ENCODE measurements around the gene FPR3.

Gene FPR3

DNA sequence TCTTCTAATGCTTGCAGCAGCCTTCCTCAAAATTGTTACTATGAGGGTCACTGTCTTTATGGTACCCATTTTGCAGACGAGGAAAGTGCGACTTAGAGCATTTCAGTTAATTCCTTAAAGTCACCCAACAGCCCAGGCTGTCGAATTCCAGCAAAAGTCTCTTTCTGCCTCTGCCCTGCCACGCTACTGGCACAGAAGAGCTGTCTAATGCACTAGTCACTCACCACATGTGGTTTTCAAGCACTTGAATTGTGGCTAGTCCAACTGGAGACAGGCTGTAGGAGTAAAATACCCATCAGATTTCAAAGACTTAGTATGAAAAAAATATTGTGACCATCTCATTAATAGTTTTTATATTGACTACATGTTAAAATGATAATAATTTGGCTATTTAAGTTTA lies 45.0 kb upstream of the FPR3 start:
- CTCF ChIA-PET: interaction anchor here (1.1 to 1.2 kb wide), 2 partner anchors 28 to 74 kb away, joined by 4 to 5 read pairs; no protein-coding TSS in a partner anchor
- Histone ChIP-seq H3K36me3 (ENCODE audit: control insufficient read depth in 2 of 2, insufficient read depth in 1 of 2, low read length in 2 of 2) (no peaks in the 10 kb centered on the region), H3K4me1 (ENCODE audit: control insufficient read depth, insufficient read depth, low read length) (no peaks in the 10 kb centered on the region), H3K4me3 (ENCODE audit: low read depth, low read length) (no peak overlapping the region), H3K9me3 (ENCODE audit: control insufficient read depth, insufficient read depth, low read depth, low read length) (no peaks in the 10 kb centered on the region; the same call in 1 of the 2 replicates), H3K27ac (ENCODE audit: extremely low read depth, low read depth, low read length) (no peak overlapping the region)
- TF ChIP-seq, protein P1, sequence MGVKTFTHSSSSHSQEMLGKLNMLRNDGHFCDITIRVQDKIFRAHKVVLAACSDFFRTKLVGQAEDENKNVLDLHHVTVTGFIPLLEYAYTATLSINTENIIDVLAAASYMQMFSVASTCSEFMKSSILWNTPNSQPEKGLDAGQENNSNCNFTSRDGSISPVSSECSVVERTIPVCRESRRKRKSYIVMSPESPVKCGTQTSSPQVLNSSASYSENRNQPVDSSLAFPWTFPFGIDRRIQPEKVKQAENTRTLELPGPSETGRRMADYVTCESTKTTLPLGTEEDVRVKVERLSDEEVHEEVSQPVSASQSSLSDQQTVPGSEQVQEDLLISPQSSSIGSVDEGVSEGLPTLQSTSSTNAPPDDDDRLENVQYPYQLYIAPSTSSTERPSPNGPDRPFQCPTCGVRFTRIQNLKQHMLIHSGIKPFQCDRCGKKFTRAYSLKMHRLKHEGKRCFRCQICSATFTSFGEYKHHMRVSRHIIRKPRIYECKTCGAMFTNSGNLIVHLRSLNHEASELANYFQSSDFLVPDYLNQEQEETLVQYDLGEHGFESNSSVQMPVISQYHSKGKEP (tag by site-specific recombination; IDR thresholded peaks at IDR 0.05): no peak
- TF ChIP-seq ZNF302 (tag by site-specific recombination; IDR thresholded peaks at IDR 0.05; ENCODE audit: low read depth): no peak
- no peak for TF ChIP-seq SCRT1 (tag by site-specific recombination; IDR thresholded peaks at IDR 0.05; ENCODE audit: borderline replicate concordance)
- TF ChIP-seq PRDM1 (tag by site-specific recombination; IDR thresholded peaks at IDR 0.05): no peak
- TF ChIP-seq HOXD13 (CRISPR knock-in tag; IDR thresholded peaks at IDR 0.05; ENCODE audit: borderline replicate concordance): no peak
- TF ChIP-seq ZBTB48 (tag by site-specific recombination; IDR thresholded peaks at IDR 0.05): no peak
- TF ChIP-seq KLF8 (tag by site-specific recombination; IDR thresholded peaks at IDR 0.05): no peak
- TF ChIP-seq ZBTB21 (tag by site-specific recombination; IDR thresholded peaks at IDR 0.05): no peak
- TF ChIP-seq, protein P2, sequence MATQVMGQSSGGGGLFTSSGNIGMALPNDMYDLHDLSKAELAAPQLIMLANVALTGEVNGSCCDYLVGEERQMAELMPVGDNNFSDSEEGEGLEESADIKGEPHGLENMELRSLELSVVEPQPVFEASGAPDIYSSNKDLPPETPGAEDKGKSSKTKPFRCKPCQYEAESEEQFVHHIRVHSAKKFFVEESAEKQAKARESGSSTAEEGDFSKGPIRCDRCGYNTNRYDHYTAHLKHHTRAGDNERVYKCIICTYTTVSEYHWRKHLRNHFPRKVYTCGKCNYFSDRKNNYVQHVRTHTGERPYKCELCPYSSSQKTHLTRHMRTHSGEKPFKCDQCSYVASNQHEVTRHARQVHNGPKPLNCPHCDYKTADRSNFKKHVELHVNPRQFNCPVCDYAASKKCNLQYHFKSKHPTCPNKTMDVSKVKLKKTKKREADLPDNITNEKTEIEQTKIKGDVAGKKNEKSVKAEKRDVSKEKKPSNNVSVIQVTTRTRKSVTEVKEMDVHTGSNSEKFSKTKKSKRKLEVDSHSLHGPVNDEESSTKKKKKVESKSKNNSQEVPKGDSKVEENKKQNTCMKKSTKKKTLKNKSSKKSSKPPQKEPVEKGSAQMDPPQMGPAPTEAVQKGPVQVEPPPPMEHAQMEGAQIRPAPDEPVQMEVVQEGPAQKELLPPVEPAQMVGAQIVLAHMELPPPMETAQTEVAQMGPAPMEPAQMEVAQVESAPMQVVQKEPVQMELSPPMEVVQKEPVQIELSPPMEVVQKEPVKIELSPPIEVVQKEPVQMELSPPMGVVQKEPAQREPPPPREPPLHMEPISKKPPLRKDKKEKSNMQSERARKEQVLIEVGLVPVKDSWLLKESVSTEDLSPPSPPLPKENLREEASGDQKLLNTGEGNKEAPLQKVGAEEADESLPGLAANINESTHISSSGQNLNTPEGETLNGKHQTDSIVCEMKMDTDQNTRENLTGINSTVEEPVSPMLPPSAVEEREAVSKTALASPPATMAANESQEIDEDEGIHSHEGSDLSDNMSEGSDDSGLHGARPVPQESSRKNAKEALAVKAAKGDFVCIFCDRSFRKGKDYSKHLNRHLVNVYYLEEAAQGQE (tag by site-specific recombination; IDR thresholded peaks at IDR 0.05): no peak
- TF ChIP-seq, protein P3, sequence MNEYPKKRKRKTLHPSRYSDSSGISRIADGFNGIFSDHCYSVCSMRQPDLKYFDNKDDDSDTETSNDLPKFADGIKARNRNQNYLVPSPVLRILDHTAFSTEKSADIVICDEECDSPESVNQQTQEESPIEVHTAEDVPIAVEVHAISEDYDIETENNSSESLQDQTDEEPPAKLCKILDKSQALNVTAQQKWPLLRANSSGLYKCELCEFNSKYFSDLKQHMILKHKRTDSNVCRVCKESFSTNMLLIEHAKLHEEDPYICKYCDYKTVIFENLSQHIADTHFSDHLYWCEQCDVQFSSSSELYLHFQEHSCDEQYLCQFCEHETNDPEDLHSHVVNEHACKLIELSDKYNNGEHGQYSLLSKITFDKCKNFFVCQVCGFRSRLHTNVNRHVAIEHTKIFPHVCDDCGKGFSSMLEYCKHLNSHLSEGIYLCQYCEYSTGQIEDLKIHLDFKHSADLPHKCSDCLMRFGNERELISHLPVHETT (tag by site-specific recombination; IDR thresholded peaks at IDR 0.05): no peak
- no peak for TF ChIP-seq ZNF426 (tag by site-specific recombination; IDR thresholded peaks at IDR 0.05)
- no peak for TF ChIP-seq ZNF324 (tag by site-specific recombination; IDR thresholded peaks at IDR 0.05)
- TF ChIP-seq, protein P4, sequence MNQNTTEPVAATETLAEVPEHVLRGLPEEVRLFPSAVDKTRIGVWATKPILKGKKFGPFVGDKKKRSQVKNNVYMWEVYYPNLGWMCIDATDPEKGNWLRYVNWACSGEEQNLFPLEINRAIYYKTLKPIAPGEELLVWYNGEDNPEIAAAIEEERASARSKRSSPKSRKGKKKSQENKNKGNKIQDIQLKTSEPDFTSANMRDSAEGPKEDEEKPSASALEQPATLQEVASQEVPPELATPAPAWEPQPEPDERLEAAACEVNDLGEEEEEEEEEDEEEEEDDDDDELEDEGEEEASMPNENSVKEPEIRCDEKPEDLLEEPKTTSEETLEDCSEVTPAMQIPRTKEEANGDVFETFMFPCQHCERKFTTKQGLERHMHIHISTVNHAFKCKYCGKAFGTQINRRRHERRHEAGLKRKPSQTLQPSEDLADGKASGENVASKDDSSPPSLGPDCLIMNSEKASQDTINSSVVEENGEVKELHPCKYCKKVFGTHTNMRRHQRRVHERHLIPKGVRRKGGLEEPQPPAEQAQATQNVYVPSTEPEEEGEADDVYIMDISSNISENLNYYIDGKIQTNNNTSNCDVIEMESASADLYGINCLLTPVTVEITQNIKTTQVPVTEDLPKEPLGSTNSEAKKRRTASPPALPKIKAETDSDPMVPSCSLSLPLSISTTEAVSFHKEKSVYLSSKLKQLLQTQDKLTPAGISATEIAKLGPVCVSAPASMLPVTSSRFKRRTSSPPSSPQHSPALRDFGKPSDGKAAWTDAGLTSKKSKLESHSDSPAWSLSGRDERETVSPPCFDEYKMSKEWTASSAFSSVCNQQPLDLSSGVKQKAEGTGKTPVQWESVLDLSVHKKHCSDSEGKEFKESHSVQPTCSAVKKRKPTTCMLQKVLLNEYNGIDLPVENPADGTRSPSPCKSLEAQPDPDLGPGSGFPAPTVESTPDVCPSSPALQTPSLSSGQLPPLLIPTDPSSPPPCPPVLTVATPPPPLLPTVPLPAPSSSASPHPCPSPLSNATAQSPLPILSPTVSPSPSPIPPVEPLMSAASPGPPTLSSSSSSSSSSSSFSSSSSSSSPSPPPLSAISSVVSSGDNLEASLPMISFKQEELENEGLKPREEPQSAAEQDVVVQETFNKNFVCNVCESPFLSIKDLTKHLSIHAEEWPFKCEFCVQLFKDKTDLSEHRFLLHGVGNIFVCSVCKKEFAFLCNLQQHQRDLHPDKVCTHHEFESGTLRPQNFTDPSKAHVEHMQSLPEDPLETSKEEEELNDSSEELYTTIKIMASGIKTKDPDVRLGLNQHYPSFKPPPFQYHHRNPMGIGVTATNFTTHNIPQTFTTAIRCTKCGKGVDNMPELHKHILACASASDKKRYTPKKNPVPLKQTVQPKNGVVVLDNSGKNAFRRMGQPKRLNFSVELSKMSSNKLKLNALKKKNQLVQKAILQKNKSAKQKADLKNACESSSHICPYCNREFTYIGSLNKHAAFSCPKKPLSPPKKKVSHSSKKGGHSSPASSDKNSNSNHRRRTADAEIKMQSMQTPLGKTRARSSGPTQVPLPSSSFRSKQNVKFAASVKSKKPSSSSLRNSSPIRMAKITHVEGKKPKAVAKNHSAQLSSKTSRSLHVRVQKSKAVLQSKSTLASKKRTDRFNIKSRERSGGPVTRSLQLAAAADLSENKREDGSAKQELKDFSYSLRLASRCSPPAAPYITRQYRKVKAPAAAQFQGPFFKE (tag by site-specific recombination; IDR thresholded peaks at IDR 0.05; ENCODE audit: borderline replicate concordance): no peak
- TF ChIP-seq BCL11B (tag by site-specific recombination; IDR thresholded peaks at IDR 0.05; ENCODE audit: low read depth): no peak
- no peak for TF ChIP-seq ZNF521 (tag by site-specific recombination; IDR thresholded peaks at IDR 0.05)
- no peak for TF ChIP-seq ZNF146 (tag by site-specific recombination; IDR thresholded peaks at IDR 0.05)
- no peak for TF ChIP-seq ZNF768 (tag by site-specific recombination; IDR thresholded peaks at IDR 0.05)
- TF ChIP-seq, protein P5, sequence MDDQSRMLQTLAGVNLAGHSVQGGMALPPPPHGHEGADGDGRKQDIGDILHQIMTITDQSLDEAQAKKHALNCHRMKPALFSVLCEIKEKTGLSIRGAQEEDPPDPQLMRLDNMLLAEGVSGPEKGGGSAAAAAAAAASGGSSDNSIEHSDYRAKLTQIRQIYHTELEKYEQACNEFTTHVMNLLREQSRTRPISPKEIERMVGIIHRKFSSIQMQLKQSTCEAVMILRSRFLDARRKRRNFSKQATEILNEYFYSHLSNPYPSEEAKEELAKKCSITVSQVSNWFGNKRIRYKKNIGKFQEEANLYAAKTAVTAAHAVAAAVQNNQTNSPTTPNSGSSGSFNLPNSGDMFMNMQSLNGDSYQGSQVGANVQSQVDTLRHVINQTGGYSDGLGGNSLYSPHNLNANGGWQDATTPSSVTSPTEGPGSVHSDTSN (CRISPR knock-in tag; IDR thresholded peaks at IDR 0.05): no peak
- POLR2A ChIA-PET: no interaction called here
